Measurements from ENCODE around the gene TBC1D19. TPM values are rescaled to one million over a fixed set of nuclear protein-coding genes. Genes with fewer than 3 reads are reported as not detected.

TBC1D19 gene
- total and polyA plus RNA-seq, 9 of the 15 experiments (the other 6 are each of a cell fraction or from before 2014, with no cell fraction given): 0.73 to 5.6 (median 3.7) TPM

DNA sequence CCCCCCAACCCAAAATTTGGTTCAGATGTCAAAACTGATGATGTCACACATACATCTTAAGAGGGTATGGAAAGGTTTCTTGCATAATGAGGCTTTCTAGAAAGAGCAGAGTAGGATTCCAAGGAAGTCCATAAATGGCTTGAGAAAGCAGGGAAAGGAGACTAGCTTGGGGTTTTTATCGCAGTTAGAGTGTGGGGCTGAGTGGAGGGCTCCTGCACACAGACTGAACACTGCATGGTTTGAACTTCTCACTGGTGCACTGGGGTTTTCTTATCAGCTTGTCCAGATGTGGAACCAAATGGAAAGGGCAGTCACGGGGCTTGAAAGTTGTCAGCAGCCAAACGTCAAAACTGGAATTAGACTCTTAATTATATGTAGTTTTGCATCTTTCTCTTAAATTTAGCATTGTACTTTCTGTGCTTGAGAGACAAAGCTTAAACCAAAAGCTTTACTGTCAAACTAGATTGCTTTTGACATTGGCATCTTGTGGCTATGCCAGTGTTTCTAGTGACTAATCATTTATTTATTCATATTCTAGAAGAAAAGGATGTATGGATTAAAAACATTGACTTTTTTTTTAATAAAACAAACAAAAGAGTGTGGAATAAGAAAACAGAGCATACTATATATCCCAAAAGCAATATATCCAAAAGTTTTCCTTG lies 198.4 kb downstream of the TBC1D19 start (continued):
- TF ChIP-seq, protein P1, sequence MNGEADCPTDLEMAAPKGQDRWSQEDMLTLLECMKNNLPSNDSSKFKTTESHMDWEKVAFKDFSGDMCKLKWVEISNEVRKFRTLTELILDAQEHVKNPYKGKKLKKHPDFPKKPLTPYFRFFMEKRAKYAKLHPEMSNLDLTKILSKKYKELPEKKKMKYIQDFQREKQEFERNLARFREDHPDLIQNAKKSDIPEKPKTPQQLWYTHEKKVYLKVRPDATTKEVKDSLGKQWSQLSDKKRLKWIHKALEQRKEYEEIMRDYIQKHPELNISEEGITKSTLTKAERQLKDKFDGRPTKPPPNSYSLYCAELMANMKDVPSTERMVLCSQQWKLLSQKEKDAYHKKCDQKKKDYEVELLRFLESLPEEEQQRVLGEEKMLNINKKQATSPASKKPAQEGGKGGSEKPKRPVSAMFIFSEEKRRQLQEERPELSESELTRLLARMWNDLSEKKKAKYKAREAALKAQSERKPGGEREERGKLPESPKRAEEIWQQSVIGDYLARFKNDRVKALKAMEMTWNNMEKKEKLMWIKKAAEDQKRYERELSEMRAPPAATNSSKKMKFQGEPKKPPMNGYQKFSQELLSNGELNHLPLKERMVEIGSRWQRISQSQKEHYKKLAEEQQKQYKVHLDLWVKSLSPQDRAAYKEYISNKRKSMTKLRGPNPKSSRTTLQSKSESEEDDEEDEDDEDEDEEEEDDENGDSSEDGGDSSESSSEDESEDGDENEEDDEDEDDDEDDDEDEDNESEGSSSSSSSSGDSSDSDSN (IDR thresholded peaks at IDR 0.05; ENCODE audit: borderline replicate concordance in 1 of 2, low read depth in 2 of 2, low read length in 2 of 2): peak in 1 of 2 experiments; percentile 57; a peak in 1 of 4 replicates
- no peak for TF ChIP-seq ZNF699 (CRISPR knock-in tag; IDR thresholded peaks at IDR 0.05; ENCODE audit: insufficient replicate concordance)
- TF ChIP-seq, protein P2, sequence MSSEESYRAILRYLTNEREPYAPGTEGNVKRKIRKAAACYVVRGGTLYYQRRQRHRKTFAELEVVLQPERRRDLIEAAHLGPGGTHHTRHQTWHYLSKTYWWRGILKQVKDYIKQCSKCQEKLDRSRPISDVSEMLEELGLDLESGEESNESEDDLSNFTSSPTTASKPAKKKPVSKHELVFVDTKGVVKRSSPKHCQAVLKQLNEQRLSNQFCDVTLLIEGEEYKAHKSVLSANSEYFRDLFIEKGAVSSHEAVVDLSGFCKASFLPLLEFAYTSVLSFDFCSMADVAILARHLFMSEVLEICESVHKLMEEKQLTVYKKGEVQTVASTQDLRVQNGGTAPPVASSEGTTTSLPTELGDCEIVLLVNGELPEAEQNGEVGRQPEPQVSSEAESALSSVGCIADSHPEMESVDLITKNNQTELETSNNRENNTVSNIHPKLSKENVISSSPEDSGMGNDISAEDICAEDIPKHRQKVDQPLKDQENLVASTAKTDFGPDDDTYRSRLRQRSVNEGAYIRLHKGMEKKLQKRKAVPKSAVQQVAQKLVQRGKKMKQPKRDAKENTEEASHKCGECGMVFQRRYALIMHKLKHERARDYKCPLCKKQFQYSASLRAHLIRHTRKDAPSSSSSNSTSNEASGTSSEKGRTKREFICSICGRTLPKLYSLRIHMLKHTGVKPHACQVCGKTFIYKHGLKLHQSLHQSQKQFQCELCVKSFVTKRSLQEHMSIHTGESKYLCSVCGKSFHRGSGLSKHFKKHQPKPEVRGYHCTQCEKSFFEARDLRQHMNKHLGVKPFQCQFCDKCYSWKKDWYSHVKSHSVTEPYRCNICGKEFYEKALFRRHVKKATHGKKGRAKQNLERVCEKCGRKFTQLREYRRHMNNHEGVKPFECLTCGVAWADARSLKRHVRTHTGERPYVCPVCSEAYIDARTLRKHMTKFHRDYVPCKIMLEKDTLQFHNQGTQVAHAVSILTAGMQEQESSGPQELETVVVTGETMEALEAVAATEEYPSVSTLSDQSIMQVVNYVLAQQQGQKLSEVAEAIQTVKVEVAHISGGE (CRISPR knock-in tag; IDR thresholded peaks at IDR 0.05): peak in 1 of 3 experiments; percentile 53; a peak in 1 of 6 replicates
- no peak for TF ChIP-seq HDGF (IDR thresholded peaks at IDR 0.05)
- no peak for TF ChIP-seq KAT2B (IDR thresholded peaks at IDR 0.05; ENCODE audit: low read depth, low read length)
- TF ChIP-seq ZNF764 (CRISPR knock-in tag; IDR thresholded peaks at IDR 0.05; ENCODE audit: low read depth): no peak
- TF ChIP-seq ZNF780A (CRISPR knock-in tag; IDR thresholded peaks at IDR 0.05): no peak
- no peak for TF ChIP-seq HNRNPL (IDR thresholded peaks at IDR 0.05; ENCODE audit: low read depth, low read length)
- TF ChIP-seq CBFB (CRISPR knock-in tag; IDR thresholded peaks at IDR 0.05): no peak
- no peak for TF ChIP-seq SRSF1 (IDR thresholded peaks at IDR 0.05; ENCODE audit: low read depth, low read length)
- TF ChIP-seq SRF (CRISPR knock-in tag; IDR thresholded peaks at IDR 0.05): peak; percentile 91 to 99
- TF ChIP-seq, protein P3, sequence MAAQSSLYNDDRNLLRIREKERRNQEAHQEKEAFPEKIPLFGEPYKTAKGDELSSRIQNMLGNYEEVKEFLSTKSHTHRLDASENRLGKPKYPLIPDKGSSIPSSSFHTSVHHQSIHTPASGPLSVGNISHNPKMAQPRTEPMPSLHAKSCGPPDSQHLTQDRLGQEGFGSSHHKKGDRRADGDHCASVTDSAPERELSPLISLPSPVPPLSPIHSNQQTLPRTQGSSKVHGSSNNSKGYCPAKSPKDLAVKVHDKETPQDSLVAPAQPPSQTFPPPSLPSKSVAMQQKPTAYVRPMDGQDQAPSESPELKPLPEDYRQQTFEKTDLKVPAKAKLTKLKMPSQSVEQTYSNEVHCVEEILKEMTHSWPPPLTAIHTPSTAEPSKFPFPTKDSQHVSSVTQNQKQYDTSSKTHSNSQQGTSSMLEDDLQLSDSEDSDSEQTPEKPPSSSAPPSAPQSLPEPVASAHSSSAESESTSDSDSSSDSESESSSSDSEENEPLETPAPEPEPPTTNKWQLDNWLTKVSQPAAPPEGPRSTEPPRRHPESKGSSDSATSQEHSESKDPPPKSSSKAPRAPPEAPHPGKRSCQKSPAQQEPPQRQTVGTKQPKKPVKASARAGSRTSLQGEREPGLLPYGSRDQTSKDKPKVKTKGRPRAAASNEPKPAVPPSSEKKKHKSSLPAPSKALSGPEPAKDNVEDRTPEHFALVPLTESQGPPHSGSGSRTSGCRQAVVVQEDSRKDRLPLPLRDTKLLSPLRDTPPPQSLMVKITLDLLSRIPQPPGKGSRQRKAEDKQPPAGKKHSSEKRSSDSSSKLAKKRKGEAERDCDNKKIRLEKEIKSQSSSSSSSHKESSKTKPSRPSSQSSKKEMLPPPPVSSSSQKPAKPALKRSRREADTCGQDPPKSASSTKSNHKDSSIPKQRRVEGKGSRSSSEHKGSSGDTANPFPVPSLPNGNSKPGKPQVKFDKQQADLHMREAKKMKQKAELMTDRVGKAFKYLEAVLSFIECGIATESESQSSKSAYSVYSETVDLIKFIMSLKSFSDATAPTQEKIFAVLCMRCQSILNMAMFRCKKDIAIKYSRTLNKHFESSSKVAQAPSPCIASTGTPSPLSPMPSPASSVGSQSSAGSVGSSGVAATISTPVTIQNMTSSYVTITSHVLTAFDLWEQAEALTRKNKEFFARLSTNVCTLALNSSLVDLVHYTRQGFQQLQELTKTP (IDR thresholded peaks at IDR 0.05; ENCODE audit: low read depth in 1 of 2, partially characterized antibody in 2 of 2): peak; percentile 45 to 79
- TF ChIP-seq MAFF (IDR thresholded peaks at IDR 0.05; ENCODE audit: low read length): no peak
- TF ChIP-seq XRCC5 (IDR thresholded peaks at IDR 0.05; ENCODE audit: low read depth, low read length): no peak
- TF ChIP-seq MEF2A (IDR thresholded peaks at IDR 0.05; ENCODE audit: control insufficient read depth, low read depth, low read length): peak; percentile 46; the same call in 1 of the 2 replicates
- TF ChIP-seq PURB (CRISPR knock-in tag; IDR thresholded peaks at IDR 0.05; ENCODE audit: low read depth): no peak
